AG04450 (cell line): ENCODE results near the gene IQCH. TPM values are rescaled to one million over a fixed set of nuclear protein-coding genes. Genes with fewer than 3 reads are reported as not detected.
A peak's percentile ranks its signal among the peaks of the same experiment; 100 is the strongest.

Experiments
- CTCF ChIA-PET: fragments of 300-600, 350-600 bp; formaldehyde crosslinking; extraction: SDS; loops from one replicate; lab custom pipeline; 2022; ENCODE audit warnings: antibody characterized with exemption, inconsistent platforms; lab: Charles Lee
- POLR2A ChIA-PET: fragments of 350-600 bp; formaldehyde crosslinking; extraction: SDS; loops from one replicate; lab custom pipeline; 2021; ENCODE audit warnings: antibody characterized with exemption, inconsistent platforms; lab: Yijun Ruan, JAX
- DNase-seq: peaks from one replicate; pipeline ENCODE4 v3.0.0-alpha.2; 2011; ENCODE audit warnings: low read depth, low spot score
- H3K27ac ChIP-seq: one replicate; pipeline ENCODE4 v1.5.1; 2012; ENCODE audit warnings: low read depth, low read length, control low read depth
- H3K27me3 ChIP-seq: one replicate; pipeline ENCODE4 v1.6.0; 2012; ENCODE audit warnings: low read length; ENCODE audit not compliant: control insufficient read depth, insufficient read depth
- H3K4me3 ChIP-seq: 2 replicates; pipeline ENCODE4 v1.5.1; 2011; ENCODE audit warnings: mild to moderate bottlenecking, low read depth, low read length, control low read depth
- H3K9me3 ChIP-seq: 2 replicates; pipeline ENCODE4 v1.5.1; 2012; ENCODE audit warnings: low read length; ENCODE audit not compliant: control insufficient read depth, insufficient read depth
- CTCF ChIP-seq: IDR thresholded peaks from 2 replicates; pipeline ENCODE4 v1.5.1; 2011; ENCODE audit warnings: low read depth, low read length, control low read depth, inconsistent platforms
- polyA plus RNA-seq: library from polyadenylated mRNA; depleted of rRNA; stranded (reverse); fragments of >200 nt; gene quantifications from 2 replicates; pipeline ENCODE4 v1.2.3, GENCODE V29; 2011

Gene IQCH
- polyA plus RNA-seq, 1 experiment: 0.95 TPM

- Histone ChIP-seq H3K27me3 (no peaks in the 10 kb centered on the region), H3K27ac (no peak overlapping the region), H3K4me3 (no peak overlapping the region), H3K9me3 (no peaks in the 10 kb centered on the region)
- CTCF ChIA-PET: interaction anchor here (0.6 to 3.5 kb wide), 7 partner anchors 22 to 360 kb away, joined by 3 to 12 read pairs (median 4); no protein-coding TSS in a partner anchor
- DNase-seq: no peak
- POLR2A ChIA-PET: interaction anchor here (0.6 to 1.5 kb wide), 2 partner anchors 106 to 271 kb away, joined by 4 to 6 read pairs; no protein-coding TSS in a partner anchor
- TF ChIP-seq CTCF: peak; percentile 40
Observed at GRCh38 chr15:67303490-67304363, 49.1 kb downstream of the IQCH start.

GRCh38 chr15:67304778-67305177, 50.2 kb downstream of the IQCH start:
- CTCF ChIA-PET: interaction anchor here (0.6 to 3.5 kb wide), 6 partner anchors 20 to 361 kb away, joined by 3 to 12 read pairs (median 4); no protein-coding TSS in a partner anchor
- no peak overlapping the region for H3K27ac ChIP-seq
- POLR2A ChIA-PET: no interaction called here
- DNase-seq: no peak
- no peaks in the 10 kb centered on the region for H3K9me3 ChIP-seq
- no peak overlapping the region for H3K4me3 ChIP-seq
- TF ChIP-seq CTCF: no peak
- no peaks in the 10 kb centered on the region for H3K27me3 ChIP-seq

GRCh38 chr15:67305506-67305905, 50.9 kb downstream of the IQCH start:
- Histone ChIP-seq H3K4me3 (no peak overlapping the region), H3K27ac (no peak overlapping the region), H3K27me3 (no peaks in the 10 kb centered on the region), H3K9me3 (no peaks in the 10 kb centered on the region)
- ChIA-PET POLR2A (no interaction called here), CTCF (interaction anchor here (3.5 kb wide), 1 partner anchor 359 kb away, joined by 12 read pairs; no protein-coding TSS in a partner anchor)
- TF ChIP-seq CTCF: no peak
- no peak for DNase-seq

- no peak for DNase-seq
- no peak for TF ChIP-seq CTCF
- H3K27ac ChIP-seq: no peak overlapping the region
- H3K9me3 ChIP-seq: no peaks in the 10 kb centered on the region
- no peaks in the 10 kb centered on the region for H3K27me3 ChIP-seq
- ChIA-PET CTCF (no interaction called here), POLR2A (no interaction called here)
- no peak overlapping the region for H3K4me3 ChIP-seq
Observed at GRCh38 chr15:67307156-67307555, 52.6 kb downstream of the IQCH start.
